ENCODE measurements around the gene GPSM1.
"Not testable (repeated sequence)": the region's sequence is repeated elsewhere in the genome, so short reads cannot be mapped to it uniquely, and the experiment has no call there.

Gene GPSM1

DNA sequence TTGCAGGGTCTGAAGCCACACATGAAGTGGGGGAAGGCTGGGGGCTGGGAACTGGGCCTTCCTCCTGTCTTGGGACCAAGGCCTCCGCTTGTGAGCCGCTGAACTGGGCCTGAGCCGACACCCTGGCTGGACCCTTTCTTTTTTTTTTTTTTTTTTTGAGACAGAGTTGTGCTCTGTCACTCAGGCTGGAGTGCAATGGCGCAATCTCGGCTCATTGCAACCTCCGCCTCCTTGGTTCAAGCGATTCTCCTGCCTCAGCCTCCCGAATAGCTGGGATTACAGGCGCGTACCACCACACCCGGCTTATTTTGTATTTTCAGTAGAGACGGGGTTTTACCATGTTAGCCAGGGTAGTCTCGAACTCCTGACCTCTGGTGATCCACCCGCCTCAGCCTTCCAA, 8.1 kb upstream of the GPSM1 start:
- DNase-seq = not testable (repeated sequence)

DNA sequence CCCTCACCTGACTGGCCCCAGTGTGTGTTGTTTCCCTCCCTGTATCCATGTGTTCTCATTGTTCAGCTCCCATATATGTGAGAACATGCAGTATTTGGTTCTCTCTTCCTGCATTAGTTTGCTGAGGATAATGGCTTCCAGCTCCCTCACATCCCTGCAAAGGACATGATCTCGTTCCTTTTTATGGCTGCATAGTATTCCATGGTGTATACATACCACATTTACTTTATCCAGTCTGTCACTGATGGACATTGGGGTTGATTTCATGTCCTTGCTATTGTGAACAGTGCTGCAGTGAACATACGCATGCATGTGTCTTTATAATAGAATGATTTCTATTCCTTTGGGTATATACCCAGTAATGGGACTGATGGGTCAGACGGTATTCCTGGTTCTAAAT, 7.4 kb upstream of the GPSM1 start:
- DNase-seq = not testable (repeated sequence)

DNA sequence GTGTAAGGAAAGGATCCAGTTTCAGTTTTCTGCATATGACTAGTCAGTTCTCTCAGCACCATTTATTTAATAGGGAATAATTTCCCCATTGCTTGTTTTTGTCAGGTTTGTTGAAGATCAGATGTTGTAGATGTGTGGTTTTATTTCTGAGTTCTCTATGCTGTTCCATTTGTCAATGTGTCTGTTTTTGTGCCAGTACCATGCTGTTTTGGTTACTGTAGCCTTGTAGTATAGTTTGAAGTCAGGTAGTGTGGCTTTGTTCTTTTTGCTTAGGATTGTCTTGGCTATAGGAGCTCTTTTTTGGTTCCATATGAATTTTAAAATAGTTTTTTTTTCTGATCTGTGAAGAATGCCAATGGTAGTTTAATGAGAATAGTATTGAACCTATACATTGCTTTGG, 6.4 kb upstream of the GPSM1 start:
- DNase-seq = not testable (repeated sequence)

DNA sequence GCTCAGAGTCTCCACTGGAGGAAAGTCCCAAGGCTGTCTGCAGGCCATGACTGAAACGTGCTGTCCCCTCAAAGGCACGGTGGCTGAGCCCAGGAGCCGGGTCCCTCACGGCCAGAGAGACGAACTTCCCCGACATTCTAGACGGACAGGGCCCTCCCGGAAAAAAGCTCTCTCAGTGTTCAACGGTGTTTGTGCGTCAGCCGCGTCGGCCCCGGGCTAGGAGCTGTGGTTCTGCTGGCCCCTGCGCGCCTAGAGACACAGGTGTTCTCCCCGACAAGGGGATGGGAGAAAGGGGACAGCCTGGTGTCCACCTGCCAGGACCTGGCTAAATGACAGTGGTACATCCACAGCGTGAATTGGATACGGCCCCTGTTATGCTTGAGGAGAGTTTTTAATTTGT, 5.8 kb upstream of the GPSM1 start:
- DNase-seq = no peak

DNA sequence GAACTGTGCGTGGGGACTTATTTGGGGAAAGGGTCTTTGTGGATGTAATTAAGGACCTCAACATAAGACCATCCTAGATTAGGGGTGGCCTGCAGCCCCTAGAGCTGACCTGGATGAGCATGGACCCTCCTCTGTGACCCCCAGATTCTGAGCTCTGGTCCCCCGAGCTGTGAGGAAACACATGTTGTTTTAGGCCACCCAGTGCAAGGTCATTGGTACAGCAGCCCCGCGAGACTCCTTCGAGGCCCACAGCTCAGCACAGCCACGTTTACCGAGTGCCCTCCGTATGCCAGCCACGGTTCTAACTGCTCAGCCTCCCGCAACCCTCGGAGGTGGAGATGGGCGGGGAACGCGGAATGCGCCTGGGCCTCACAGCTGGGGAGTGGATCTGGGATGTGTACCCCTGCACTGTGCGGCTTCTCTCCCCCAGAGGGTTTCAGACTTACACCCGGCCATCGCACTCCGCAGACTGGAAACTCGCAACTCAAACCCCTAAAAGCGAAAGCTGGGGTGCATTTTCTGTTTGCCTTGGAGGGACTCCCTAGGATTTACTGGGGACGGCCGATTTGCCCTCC, 4.5 kb upstream of the GPSM1 start:
- DNase-seq = no peak

DNA sequence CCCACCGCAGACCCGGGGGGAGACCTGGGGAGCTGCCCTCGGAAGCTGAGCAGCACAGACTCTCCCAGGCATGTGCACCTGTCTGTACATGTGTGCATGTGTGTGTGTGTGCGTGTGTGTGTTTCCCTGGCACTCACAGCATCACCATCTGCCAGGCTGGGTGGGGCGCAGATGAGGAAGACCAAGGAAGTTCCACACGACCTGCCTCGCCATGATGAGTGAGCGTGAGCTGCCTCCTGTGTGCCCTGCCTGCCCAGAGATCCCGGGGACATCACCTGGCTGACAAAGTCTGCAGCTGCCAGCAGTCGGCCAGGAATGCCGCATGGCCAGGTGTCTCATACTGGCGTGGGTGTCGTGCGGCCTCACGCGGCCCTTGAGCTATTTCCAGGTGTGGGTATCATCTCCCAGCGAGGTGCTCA, 4.0 kb upstream of the GPSM1 start:
- DNase-seq = no peak

DNA sequence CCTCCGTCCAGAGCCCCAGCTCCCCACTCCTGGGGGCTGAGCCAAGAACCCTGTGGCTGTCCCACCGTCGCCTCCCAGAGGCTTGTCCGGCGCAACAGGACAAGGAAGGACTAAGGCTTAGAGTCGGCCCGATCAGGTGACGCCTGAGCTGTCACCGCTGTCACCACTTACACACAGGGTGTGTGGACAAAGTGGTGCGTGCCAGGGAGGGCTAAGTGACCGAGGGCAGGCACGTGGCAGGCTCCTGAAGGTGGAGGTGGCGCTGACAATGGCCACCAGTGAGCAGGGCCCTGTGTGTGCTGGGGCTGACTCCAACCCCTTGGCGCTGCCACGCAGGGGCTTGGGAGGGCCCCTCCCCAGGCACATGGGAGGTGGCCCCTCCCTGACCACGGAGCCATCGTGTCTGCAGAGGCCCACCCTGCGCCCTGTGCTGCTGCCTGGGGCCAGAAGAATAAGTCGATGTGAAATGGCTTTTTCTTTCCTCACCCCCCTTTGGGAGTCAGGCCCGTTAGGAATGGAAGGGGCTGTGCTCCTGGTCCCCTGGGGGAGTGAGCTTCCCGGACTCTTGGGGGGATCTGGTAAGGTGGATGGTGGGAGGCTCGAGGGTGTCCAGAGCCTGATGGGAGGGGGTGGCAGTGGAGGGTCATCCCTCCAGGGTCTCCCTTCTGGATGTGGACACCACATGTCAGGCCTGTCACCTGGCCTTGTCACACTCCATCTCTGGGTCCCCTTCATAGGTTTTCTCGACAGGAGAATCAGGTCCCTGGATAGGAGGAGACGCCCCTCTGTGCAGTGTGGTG, 2.6 kb upstream of the GPSM1 start:
- DNase-seq = no peak

DNA sequence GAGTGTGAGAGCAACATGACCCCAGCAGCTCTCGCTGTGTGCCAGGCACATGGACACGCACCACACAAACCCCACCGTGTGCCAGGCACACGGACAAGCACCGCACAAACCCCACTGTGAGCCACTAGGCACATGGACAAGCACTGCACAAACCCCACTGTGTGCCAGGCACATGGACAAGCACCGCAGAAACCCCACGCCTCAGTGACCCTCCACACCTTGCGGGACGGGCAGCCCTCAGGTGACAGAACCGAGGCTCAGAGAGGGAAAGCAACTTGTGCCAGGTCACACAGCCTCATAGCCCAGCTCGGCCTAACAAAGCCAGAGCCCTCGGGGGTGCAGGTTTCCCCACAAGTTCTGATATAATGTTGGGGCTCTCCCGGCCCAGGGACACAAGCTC, 2.0 kb upstream of the GPSM1 start:
- no peak for DNase-seq

DNA sequence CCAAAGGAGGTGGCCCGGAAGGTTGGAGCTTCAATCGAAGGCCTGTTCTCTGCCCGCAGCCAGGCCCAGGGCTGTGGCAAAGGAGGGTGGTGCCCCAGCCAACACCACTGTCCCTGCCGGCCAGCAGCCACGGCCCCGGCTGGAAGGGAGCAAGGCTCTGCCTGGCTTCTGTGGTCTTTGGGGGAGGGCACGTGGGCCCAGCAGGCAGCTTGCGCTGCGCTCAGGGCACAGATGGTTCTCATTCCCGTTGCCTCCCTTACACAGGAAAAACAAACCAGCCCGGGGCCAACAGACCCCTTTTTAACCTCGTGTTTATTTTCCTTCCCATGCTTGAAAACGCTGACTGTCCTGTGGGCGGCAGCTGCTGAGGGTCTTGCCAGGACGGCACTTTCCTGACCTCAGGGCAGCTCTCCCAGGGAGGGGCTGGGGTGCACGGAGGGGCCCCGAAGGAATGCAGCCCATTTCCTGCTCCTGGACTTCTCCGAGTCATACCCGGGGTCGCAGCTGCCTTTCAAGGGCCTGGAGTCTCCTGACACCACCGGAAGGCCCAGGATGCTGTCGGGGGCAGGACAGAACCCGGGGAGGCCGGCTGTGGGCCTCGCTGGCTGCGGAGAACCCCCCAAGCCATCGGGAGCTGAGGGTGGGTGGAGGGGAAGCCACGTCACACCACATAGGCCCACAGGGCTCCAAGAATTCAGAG, 1.1 kb upstream of the GPSM1 start:
- no peak for DNase-seq

DNA sequence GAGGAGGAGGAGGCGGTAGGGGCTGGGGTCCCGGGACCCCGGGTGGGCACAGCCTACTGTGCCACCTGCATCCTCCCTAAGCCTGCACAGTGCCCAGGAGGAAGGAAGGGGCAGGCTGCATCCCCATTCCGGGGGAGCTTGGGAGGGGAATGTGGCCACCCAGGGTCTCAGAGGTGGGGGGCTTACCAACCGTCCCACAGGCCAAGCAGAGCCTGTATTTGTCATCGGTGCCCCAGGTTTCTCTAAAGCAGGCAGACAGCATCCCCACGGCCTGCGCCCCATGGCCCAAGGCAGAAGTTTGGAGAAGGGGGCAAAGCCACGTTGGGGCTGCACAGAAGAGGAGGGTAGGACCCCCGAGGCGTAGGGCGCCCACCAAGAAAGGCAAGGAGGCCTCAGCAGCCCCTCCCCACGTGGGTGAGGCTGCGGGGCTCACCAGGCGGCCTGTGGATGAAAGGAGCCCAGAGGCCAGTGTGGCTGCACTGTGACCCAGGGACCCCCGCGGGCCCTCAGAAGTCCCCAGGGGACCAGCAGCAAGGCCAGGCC, 507 bp upstream of the GPSM1 start:
- no peak for DNase-seq

DNA sequence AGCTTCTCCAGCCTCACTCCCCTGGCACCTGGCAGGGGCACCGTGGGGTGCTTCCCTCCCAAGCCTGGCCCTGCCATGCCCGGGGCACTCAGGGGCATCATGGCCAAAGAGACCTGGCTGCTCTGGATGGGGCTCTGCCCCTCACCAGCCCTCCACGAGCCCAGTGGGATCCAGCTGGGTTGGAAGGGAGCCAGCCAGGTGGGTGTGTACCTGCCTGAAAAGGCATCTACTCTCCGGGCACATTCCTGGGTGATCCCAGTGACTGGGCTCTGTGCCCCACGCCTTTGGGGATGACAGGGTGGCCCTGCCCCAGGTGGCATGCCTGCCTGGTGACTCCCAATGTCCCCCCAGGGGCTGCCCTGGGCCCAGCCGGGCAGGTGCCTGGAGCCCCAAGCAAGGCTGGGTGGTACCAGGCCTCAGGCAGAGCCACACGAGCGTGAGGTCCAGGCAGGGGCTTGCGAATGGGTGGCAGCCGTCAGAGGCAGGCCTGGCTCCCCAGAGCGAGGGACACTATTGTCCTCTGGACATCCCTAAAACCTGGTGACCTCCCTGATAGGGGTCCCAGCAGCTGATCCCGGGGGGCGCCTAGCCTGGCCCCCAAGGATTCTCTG, 777 bp downstream of the GPSM1 start:
- DNase-seq = no peak

DNA sequence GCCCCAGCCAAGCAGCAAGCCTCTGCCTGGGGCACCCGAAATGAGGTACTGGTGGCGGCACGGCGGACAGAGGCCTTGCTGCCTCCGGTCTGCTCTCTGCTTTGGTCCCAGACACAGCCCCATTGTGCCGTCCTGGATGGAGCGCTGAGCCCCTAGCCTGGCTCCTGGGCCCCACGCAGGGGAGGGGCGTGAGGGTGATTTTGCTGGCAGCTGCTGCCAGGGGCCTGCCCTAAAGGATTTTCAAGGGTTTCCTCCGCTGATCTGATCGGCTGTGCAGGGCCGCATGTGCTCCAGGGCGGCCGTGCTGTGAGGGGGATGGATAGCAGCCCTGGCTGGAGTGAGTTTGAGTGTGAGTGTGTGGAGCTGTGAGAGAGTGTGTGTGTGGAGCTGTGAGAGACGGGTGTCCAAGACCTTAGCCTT, 1.3 kb downstream of the GPSM1 start:
- DNase-seq = no peak

DNA sequence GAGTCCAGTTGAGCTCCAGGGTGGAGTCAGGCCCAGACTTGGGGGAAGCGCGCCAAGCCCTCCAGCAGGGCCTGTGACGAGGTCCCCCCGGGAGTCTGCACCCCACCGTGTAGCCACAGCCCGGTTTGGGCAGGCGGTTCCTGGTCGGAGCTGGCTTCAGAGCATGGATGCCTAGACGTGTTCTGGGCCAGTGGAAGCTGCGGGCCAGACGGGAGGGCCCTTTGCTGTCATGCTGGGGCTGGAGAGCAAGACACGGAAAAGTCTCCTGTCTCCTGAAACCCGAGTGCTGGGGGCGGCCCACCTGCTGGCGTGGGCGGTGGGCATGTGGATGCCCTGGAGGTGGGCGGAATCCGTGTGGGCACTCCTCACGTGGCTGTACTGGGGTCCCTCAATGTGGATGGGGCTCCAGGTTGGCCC, 1.9 kb downstream of the GPSM1 start:
- DNase-seq = no peak

DNA sequence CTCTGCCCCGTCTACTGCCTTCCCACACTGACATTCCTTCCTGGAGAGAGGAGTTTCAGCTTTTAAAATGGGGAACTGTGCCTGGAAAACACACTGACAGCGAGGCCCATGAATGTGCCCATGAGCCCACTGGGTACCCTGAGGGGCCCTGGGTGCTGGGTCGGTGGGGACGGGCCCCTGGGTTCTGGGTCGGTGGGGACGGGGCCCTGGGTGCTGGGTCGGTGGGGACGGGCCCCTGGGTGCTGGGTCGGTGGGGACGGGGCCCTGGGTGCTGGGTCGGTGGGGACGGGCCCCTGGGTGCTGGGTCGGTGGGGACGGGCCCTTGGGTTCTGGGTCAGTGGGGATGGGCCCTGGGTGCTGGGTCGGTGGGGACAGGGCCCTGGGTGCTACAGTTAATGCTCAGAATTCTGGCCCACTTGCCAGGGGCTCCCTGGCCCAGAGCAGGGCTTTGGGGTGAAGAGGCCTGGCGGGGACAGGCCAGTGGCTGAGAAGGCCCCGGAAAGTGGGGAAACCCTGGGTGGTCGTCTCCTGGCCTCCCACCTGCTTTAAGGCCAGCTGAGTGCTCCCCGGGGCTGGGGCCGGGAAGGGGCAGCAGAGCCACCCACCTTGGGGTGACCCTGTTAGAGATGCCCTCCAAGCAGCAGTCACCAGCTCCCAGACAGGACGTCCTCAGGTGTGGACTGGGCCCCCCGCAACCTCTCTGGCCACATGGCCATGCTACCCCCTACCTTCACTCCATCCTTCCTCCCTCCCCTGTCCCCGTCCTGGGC, 2.5 kb downstream of the GPSM1 start:
- no peak for DNase-seq

DNA sequence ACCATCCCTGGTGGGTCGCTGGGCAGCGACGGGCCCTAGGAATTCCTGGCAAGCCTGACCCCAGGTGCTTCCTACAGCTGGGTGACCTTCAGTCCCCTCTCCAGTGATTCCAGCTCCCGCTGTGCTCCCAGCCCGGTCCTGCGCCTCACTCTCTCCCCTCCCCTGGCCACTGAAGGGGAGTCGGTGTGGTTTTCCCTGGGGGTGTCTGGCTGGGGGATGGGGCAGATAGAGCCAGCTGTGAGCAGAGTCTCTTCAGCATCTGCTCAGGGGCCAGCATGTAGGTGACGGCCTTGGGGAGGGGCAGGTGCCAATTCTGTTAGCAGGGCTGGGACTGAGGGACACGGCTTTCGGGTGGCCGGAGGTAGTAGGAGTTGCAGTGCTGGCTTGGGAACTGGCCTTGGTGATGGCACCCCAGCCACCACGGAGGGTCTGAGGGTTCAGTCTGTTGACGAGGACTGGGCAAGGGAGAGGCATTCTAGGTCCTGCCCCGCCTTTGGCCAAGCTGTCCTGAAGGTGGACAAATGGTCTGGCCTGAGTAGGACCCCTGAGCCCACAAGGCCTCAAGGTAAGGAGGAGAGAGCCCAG, 3.2 kb downstream of the GPSM1 start:
- DNase-seq = no peak

DNA sequence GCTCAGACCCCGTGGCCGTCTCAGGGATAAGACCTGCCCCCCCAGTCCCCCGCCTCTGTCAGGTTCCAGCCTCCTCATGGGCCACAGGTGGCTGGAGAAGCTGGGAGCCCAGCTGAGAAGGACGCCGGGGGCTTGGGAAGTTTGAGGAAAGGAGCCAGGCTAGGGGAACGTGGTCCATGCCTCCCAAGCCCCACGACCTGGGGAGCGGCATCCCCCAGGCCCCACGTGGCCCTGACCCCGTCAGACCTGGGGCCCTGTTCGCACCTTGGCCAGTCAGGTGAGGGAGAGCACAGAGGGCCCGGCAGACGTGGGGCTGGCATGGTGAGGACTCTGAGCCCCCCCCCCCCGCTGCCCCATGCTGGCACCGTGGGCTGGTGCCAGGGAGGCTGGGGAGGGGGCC, 3.7 kb downstream of the GPSM1 start:
- DNase-seq = no peak

DNA sequence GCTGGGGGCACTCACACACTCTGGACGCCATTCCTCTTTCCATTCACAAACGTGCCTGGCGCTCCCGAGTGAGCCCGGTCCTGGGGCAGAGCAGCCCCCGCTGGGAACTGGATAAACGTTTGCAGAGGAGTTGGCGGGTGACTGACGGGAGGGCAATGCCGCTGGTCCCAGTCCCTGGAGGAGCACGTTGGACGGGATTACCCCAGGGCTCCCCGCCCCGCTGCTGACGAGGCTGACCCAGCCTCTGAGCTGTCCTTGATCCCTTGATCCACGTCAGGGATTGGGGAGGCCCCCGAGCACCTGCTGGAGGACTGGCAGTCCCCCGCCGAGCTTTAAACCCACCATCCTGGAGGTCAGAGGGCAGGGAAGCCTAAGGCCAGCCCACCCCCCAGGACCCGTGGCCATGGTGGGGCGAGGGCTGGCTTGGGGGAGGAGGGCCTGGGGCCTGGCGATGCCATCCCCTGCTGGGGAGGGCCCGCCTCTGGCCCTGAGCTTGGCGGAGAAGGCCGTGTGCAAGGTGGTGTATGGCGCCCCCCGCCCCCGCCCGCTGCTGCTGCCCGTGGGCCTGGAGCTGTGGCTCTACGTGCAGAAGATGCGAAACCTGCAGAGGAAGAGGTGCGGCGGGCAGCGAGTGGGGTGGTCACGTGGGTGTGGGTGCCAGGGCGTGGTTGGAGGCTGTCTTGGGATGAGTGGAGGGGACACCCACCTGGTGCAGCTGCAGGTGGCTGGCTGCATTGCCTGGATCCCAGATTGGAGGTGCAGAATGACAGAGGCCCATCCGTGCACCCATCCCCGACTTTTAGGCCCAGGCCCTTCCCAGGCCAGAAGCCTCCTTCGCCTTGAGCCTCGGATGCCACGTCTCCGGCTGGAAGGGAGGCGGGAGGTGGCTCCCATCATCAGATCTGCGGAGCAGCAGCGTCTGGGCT, 4.5 kb downstream of the GPSM1 start:
- no peak for DNase-seq

DNA sequence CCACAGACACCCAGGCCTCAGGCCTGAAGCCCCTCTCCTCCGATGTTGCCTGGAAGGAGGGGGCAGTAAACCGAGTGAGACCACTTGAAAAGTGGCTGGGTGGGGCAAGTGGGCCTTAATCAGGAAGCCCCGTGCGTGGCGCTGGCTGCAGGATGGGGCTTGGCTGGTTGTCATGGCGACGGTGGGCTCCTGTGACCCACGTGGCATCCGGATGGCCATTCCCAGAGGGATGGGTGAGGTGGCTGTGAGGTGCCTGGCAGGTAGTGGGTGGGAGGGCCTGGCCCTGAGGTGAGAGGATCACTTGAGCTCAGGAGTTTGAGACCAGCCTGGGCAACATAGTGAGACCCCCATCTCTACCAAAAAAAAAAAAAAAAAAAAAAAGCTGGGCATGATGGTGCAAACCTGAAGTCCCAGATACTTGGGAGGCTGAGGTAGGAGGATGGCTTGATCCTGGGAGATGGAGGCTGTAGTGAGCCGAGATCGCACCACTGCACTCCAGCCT, 5.2 kb downstream of the GPSM1 start:
- DNase-seq = no peak

DNA sequence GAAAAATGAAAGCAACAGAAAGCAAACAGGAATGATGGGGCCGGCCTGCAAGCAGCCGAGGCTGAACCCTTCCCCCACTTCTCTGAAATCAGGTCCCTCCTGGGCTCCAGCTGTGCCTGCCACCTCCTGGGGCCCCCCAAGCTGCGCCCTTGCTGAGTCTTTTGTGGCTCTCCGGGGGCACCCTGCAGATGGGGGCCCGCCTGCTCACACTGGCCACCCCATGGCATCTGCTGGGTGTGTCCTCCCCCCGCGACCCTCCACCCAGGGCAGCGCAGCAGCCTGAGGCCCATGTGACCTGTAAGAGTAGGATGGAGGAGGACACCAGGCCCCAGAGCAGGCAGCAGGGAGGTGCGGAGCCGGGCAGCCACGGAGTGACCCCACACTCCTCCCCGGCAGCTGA, 5.7 kb downstream of the GPSM1 start:
- DNase-seq = no peak

DNA sequence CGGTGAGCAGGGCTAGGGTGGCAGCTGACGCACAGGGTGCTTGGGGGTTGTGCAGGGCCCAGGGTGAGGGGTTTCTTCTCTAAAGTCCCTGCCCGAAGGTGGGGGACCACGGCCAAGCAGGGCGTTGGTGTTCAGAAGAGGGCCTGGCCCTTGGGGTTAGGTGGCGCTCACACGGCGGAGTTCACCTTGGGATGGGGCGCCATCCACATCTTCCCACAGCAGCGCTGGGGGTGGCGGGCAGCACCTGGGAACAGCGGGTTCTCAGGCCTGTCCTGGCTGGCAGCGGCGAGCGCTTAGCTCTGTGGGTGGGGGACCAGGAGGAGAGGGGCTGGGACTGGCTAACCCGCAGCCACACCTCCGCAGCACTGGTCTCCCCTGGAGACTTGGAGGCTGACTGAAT, 6.1 kb downstream of the GPSM1 start:
- DNase-seq = no peak

DNA sequence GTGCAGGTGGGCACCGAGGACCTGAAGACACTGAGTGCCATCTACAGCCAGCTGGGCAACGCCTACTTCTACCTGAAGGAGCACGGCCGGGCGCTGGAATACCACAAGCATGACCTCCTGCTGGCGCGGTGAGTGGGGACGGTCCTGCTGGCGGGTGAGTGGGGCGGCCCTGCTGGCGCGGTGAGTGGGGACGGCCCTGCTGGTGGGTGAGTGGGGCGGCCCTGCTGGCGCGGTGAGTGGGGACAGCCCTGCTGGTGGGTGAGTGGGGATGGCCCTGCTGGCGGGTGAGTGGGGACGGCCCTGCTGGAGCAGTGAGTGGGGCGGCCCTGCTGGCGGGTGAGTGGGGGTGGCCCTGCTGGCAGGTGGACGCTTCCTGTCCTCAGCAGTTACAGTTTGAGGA, 7.2 kb downstream of the GPSM1 start:
- no peak for DNase-seq

Measured in AML-193 (cell line).